HG03575 (cell line): ENCODE results near the gene ACTN2.

ENCODE experiments used
- ATAC-seq: cut with Tn5 transposase; IDR thresholded peaks from one replicate; pipeline ENCODE4 v1.9.1; 2021; ENCODE audit not compliant: unreplicated experiment, insufficient number of reproducible peaks, low FRiP score; ENCODE audit errors: extremely low read depth

The ACTN2 gene

DNA sequence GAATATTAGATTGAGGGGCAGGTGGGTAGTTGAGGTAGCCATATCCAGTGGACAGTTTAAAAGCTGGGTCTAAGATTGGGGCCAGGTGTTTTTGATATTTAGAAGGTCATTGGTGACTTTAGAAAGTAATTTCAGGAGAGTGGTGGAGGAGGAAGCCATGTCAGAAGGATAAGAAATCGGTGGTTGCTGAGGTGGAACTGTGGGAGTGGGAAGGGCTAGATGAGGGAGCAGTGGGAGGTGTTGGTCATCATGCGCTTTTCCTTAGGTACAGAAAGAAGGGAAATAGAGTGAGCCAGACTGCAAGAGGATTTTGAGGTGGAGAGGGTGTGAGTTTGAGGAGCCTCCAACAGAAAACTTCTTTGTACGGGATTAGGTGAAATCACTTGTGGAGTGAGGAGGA lies 116.0 kb downstream of the ACTN2 start:
- ATAC-seq, result no peak

DNA sequence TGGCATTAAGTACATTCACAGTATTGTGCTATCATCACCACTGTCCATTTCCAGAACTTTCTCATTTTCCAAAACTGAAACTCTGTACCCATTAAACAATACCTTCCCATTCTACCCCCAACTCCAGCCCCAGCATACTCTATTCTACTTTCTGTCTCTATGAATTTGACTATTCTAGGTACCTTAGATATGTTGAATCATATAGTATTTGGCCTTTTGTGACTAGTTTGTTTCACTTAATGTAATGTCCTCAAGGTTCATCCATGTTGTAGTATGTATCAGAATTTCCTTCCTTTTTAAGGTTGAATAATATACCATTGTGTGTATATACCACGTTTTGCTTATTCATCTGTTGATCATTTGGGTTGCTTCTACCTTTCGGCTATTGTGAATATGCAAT lies 120.3 kb downstream of the ACTN2 start:
- ATAC-seq, result no peak

DNA sequence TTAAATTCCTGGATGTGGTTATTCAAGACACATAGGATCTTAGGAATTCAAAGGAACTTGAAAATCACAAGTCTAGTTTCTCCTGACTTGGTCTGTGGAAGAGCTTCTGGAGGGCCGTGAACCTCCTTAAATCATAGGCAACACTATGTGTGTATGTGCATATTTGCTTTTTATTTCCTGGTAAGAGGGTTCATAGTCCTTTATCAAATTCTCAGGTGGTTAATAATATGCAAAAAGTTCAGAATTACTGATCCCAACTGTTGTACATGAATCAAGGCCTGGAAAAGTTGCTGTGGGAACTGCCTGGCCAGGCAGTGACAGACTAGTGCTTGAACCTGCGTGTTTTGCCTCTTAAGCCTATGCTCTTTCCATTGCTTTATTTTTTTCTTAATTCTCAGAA lies 121.7 kb downstream of the ACTN2 start:
- ATAC-seq, result no peak

DNA sequence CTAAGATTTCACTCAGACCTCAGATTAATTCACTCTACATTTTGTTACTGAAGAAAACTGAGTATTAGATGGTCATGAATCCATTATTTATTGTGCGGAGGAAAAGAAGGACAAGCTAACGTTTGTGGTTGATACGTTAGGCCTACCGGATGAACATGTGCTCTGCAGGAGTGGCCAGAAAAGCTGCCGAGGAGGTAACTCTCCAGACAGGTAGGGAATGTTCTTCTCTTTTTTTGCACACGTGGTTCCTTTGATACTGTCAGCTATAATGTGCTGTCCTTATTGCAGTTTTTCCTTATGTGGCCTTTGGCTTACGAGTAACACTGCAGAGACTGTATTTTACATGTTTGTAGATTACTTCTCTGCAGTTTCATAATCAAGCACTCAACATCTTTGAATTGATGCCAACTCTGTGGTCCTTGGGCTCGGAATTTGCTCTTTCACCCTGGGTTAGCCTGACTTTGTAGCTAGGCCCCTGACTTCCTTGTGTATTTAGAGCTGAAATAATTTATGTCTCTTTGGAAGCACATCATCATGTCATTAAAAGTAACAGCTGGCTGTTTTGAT lies 122.3 kb downstream of the ACTN2 start:
- no peak for ATAC-seq

DNA sequence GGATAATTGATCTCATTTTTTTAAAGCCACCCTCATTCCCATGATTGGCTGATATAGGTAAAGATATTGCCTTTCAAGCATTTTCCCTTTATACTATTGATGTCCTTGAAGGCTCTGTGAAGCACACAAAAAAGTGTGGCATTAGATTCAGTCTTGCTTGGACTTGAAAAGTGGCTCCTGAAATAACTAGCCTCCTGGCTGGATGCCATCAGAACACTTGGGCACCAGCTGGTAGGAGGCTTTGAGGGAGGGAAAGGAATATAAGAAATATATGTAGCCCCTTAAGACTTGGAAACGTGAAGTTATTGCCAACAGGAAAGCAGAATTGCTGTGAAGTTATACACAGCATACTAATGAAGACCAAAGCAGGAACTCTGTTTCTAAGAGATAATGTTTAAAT lies 122.8 kb downstream of the ACTN2 start:
- no peak for ATAC-seq

DNA sequence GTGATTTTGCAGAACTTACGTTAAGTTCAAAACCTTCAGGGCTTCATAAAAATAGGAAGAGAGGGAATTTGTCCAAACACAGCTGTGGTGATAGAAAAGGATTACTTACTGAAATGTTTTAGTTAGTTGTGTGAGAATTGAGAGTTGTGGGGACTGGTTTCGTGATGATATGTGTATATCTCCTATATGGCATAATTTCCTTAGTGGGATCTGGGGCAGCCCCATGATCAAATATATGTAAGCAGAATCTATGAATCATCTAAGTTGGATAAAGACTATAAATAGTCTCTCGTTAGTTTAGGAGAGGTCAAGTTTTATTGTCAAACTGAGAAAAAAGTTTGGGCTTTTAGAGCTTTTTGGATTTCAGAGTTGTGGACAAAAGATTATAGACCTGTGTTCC lies 123.7 kb downstream of the ACTN2 start:
- ATAC-seq, result no peak

DNA sequence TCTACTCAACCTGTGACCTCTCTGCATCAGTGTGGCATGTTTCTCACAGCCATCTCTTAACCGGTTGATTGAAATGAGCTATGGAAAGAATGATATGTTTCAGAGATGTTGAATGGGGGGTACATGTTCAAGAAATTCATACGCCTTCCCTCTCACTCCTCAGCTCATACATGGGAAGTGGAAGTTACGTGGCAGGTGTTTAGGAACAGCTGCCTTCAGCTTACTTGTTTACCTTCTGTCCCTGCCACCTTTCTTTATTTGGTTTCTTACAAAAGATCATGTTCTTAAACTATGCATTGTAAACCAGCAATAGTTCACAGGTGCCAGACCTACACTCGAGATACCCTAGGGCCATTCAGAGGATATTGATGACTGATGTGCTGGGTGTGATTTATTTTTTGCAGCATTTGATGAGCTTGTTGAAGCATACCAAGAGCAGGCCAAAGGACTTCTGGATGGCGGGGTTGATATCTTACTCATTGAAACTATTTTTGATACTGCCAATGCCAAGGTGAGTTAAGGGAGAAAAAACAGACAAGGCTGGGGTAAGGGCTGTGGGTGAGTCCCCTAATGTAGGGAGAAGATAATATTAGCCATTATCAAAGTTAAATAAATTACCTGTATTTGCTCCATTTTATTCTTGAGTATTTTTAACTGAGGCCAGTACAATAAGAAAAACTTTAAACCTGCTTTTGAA lies 126.2 kb downstream of the ACTN2 start:
- no peak for ATAC-seq
